Panc1 (cell line): ENCODE measurements around the gene NBL1.

Experiments
- CTCF ChIP-seq: fragments of 450-650 bp; IDR thresholded peaks from 2 replicates; pipeline ENCODE4 v1.5.1; 2017; ENCODE audit warnings: mild to moderate bottlenecking
- POLR2AphosphoS5 ChIP-seq: IDR thresholded peaks from 2 replicates; pipeline ENCODE4 v1.6.1; 2012; ENCODE audit warnings: mild to moderate bottlenecking, low read depth, low read length, moderate library complexity
- REST ChIP-seq, 2 experiments: IDR thresholded peaks; 2 replicates each; pipeline ENCODE4 v1.6.1; 2011 to 2012; ENCODE audit warnings: low read depth in 2 of 2, control low read depth in 1 of 2, low read length in 1 of 2, mild to moderate bottlenecking in 1 of 2, moderate library complexity in 1 of 2; ENCODE audit not compliant: insufficient read depth in 1 of 2
- SIN3A ChIP-seq: IDR thresholded peaks from 2 replicates; pipeline ENCODE4 v1.6.1; 2012; ENCODE audit warnings: low read depth, mild to moderate bottlenecking, low read length, moderate library complexity, borderline replicate concordance; ENCODE audit not compliant: insufficient read depth
- TCF7L2 ChIP-seq: IDR thresholded peaks from 2 replicates; pipeline ENCODE4 v1.6.1; 2011; ENCODE audit warnings: mild to moderate bottlenecking, low read depth, low read length, inconsistent platforms

- no peak for TF ChIP-seq CTCF
- TF ChIP-seq REST (IDR thresholded peaks at IDR 0.05; ENCODE audit: insufficient read depth in 1 of 2, low read depth in 2 of 2, low read length in 1 of 2), result no peak
- no peak for TF ChIP-seq TCF7L2
- no peak for TF ChIP-seq POLR2AphosphoS5
- TF ChIP-seq SIN3A, result no peak
Measured at GRCh38 chr1:19688041-19688842, 44.1 kb downstream of the NBL1 start.
